CD4-positive, alpha-beta T cell treated with Interleukin-21 for 1 hour (primary cell): ENCODE results near the gene MCF2L.
"Not testable (repeated sequence)": the region's sequence is repeated elsewhere in the genome, so short reads cannot be mapped to it uniquely, and the experiment has no call there.

Source experiments
- DNase-seq: peaks from one replicate; pipeline ENCODE4 v3.0.0-alpha.2; 2020

Gene MCF2L, protein sequence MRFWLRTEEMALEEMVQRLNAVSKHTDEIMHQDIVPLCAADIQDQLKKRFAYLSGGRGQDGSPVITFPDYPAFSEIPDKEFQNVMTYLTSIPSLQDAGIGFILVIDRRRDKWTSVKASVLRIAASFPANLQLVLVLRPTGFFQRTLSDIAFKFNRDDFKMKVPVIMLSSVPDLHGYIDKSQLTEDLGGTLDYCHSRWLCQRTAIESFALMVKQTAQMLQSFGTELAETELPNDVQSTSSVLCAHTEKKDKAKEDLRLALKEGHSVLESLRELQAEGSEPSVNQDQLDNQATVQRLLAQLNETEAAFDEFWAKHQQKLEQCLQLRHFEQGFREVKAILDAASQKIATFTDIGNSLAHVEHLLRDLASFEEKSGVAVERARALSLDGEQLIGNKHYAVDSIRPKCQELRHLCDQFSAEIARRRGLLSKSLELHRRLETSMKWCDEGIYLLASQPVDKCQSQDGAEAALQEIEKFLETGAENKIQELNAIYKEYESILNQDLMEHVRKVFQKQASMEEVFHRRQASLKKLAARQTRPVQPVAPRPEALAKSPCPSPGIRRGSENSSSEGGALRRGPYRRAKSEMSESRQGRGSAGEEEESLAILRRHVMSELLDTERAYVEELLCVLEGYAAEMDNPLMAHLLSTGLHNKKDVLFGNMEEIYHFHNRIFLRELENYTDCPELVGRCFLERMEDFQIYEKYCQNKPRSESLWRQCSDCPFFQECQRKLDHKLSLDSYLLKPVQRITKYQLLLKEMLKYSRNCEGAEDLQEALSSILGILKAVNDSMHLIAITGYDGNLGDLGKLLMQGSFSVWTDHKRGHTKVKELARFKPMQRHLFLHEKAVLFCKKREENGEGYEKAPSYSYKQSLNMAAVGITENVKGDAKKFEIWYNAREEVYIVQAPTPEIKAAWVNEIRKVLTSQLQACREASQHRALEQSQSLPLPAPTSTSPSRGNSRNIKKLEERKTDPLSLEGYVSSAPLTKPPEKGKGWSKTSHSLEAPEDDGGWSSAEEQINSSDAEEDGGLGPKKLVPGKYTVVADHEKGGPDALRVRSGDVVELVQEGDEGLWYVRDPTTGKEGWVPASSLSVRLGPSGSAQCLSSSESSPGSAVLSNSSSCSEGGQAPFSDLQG

GRCh38 chr13:112968910-112969691 lies at the start of gene MCF2L:
MCF2L (plus strand) TSS chr13:112969214; CDS start chr13:112969380, 166 bp downstream.
- DNase-seq: peak; percentile 69

GRCh38 chr13:112923962-112924361 lies 45.1 kb upstream of the MCF2L start:
- no peak for DNase-seq

DNA sequence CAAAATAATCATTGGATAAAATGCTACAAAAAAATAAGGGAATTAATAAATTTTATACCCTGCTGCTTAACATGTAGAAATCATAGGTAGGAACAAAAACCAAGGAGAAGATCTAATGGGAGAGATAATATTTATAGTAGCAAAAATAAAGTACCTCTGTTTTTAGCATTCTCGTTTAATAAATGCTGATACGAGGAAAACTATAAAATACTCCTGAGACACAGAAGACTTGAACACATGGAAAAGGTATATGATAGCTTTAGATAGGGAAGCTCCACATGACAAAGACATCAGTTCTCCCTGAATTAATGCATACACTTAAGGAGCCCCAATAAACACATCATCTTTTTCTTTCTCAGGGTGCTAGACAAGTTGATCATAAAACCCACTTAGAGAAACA lies 44.6 kb upstream of the MCF2L start:
- DNase-seq: no peak

DNA sequence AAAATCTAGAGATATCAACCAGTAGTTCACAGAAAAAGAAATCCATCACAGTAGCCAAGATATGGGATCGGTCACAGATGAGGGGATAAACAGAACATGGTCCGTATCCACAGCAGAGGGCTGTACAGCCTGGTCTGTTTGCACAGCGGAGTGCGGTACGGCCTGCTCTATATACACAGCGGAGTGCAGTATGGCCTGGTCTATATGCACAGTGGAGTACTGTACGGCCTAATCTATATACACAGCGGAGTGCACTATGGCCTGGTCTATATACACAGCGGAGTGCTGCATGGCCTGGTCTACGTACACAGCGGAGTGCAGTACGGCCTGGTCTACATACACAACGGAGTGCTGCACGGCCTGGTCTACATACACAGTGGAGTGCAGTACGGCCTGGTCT lies 43.0 kb upstream of the MCF2L start:
- DNase-seq: no peak

DNA sequence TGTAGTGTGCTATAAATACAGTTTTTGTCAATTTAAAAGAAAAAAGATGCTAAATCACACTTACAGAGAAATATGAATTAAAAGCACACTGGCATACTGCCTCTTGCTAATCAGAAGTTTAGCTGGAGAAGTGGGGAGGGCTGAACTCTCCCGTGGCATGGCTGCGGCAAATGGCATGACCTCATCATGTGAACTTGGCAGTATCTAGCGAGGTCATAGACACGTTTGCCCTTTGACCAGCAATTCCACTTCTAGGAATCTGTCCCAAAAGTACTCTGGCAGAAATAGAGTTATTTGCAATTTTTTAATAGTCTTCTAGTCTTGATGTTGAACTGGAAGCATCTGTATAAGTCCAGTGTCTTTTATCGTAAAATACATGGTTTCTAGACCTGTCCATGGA lies 42.0 kb upstream of the MCF2L start:
- no peak for DNase-seq

- no peak for DNase-seq
These were observed 40.7 kb upstream of the MCF2L start for GRCh38 chr13:112928020-112928971.

GRCh38 chr13:112928972-112929782 lies 39.8 kb upstream of the MCF2L start:
- DNase-seq: no peak

DNA sequence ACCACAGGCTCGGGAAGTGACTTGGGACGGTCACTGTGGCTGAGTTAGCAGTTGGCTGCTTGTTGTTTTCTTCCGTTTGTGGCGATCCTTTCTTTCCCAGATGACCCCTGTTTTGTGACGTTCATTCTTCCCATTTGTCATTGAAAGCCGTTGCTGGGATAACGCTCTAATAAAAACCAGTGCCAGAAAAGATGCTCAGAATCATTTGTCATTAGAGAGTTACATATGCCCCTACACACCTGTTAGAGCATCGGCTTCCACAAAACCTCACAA lies 39.3 kb upstream of the MCF2L start:
- no peak for DNase-seq

- no peak for DNase-seq
These were observed 38.8 kb upstream of the MCF2L start for GRCh38 chr13:112930192-112930591.

DNA sequence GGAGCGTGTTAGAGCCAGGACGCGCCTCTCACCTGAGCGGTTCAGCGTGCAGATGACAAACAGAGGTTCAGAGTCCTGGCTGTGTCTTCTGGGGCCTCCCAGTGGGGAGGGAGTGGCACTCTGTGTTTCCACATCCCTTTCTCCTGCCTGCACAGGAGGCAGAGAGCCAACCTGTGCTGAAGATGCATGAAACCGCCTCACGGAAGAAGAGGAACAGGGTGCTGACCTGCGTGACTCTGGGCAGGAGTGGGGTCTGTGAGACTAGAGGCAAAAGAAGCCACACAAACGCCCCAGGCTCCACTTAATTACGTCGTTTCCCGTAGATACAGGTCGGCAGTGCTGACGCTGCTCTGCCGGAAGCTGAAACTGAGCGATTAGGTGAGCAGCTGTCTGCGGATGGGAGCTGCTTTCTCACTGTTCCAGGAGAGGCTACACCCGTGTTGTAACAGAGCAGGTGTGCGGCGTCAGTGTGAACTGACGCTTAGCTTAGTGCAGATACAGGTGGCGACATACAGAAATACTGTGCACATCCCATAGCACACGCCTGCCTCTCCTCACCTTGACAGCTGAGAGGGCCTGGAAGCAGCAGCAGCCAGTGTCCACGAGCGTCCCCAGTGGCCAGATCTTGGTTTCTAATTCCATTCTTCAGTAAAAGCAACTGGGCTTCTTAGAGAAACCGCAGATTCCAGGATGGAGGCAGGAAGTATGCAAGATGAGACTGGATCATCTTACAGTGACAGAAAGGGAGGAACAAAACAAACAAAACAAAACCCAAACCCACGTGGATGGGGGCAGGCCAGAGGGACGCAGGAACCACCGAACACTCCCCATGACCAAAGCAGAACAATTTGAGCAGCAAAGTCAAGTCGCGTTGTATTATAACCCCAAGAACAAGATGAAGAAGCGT lies 37.7 kb upstream of the MCF2L start:
- DNase-seq: no peak

GRCh38 chr13:112932971-112933370 lies 36.0 kb upstream of the MCF2L start:
- no peak for DNase-seq

DNA sequence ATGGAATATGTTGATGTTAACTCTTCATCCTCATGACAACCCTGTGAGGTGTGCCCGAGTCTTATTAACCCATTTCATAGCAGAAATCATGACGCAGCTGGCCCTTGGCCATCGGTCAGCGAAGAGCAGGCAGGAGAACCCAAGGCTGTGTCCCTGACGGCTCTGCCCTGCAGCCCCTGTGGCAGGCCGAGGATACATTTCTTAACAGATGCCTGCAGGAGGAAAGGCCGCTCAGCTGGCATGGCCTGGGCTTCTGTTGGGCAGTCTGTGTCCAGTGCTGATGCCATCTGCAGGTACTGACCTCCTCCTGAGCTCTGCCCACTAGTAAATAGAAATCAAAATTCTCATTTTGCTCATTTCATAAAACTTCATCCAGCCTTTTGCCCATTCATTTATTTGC lies 35.4 kb upstream of the MCF2L start:
- DNase-seq: no peak

DNA sequence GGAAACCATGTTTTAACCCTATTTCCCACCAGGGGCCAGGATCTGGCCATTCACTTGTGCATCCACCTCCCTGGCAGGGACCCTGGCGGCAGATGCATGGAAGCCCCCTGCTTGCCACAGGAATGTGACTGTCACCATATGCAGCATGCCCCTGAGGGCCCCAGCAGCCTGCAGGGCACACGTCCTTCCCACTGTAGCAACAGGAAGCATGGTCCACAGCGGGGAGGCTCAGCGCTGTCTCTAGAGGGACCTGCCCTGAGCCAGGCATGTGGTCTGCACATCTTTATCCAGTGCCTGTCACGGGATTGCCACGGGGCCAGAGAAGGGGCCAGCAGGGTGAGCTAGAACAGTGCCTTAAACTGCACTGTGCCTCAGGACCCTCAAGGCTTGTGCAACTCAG lies 34.9 kb upstream of the MCF2L start:
- no peak for DNase-seq

GRCh38 chr13:112938680-112939079 lies 30.3 kb upstream of the MCF2L start:
- no peak for DNase-seq

DNA sequence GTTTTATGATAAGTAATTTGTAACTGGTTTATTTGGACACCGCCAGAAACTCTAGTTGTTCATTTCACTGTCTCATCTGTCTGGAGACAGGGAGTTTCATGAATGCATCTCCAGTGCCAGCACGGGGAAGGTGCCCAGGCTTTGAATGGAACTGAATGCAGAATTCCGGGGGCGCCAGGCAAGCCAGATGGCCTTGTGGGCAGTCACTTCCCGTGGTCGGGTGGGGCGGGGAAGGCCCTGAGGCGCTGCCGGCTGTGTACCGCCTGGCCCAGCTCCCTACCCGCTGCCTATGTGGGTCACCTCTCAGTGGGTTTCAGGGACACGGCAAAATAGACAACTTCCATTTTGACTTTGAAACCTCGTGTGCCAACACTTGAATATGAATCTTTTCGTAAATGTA lies 28.8 kb upstream of the MCF2L start:
- DNase-seq: no peak

GRCh38 chr13:112941349-112941748 lies 27.7 kb upstream of the MCF2L start:
- DNase-seq: no peak

- not testable (repeated sequence) for DNase-seq
These were observed 27.2 kb upstream of the MCF2L start for GRCh38 chr13:112941765-112942164.

DNA sequence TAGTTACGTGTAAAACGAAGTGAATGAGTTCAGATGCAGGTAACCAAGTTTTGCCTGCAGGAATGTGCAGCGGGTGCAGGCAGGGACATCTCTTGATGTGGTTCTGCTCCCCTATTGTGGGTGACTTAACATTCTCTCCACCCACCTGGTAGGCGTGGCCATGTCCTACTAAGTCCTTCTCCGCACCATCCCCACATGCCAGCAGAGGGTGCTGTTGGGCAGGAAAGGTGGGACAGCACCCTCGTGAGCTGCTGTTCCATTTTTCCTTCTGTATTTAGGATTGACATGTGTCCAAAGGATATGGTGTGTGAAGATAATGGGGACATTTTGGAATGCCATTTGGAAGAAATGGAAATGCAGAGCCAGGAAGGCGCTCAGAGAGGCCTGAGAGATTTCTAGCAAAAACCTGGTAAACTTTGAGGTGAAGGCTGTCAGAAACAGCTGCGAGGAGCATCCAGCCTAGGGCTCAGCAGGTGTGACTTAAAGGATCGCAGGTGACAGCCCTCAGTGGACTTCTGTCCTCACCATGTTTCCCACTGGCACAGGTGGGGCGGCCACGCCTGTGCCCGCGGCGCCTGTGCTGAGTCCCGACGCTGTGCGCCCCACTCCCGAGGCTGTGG lies 26.2 kb upstream of the MCF2L start:
- peak; percentile 94 for DNase-seq
